GM21737 (cell line): ENCODE measurements around the gene OR7D2.
A peak's percentile ranks its signal among the peaks of the same experiment; 100 is the strongest.

Experiments used
- ATAC-seq: cut with Tn5 transposase; IDR thresholded peaks from one replicate; pipeline ENCODE4 v1.9.1; 2021; ENCODE audit warnings: mild to moderate bottlenecking, moderate library complexity; ENCODE audit not compliant: unreplicated experiment

OR7D2 gene

GRCh38 chr19:9178901-9179300, at the start of gene OR7D2:
Gene OR7D2, plus strand, starts transcription at chr19:9178979. Its CDS starts 6,803 bp downstream, at chr19:9185782.
- ATAC-seq: no peak

GRCh38 chr19:9130965-9131364, 47.8 kb upstream of the OR7D2 start:
- ATAC-seq: no peak

GRCh38 chr19:9132422-9132821, 46.4 kb upstream of the OR7D2 start:
- ATAC-seq: no peak

GRCh38 chr19:9139609-9140158, 39.1 kb upstream of the OR7D2 start:
- no peak for ATAC-seq

- peak; percentile 88 for ATAC-seq
Measured at GRCh38 chr19:9140159-9140874, 38.5 kb upstream of the OR7D2 start, which contains the start of gene ZNF317. Gene ZNF317, plus strand, starts transcription at chr19:9140397. Its CDS starts 15,620 bp downstream, at chr19:9156017.

- ATAC-seq: no peak
Measured at GRCh38 chr19:9144920-9145319, 33.9 kb upstream of the OR7D2 start.

- no peak for ATAC-seq
Measured at GRCh38 chr19:9146882-9147281, 31.9 kb upstream of the OR7D2 start.

GRCh38 chr19:9148697-9149096, 30.1 kb upstream of the OR7D2 start:
- ATAC-seq: no peak

- no peak for ATAC-seq
Measured at GRCh38 chr19:9149997-9150396, 28.8 kb upstream of the OR7D2 start.

- no peak for ATAC-seq
Measured at GRCh38 chr19:9150650-9151049, 28.1 kb upstream of the OR7D2 start.

GRCh38 chr19:9151367-9151766, 27.4 kb upstream of the OR7D2 start:
- ATAC-seq: no peak

GRCh38 chr19:9155591-9155990, 23.2 kb upstream of the OR7D2 start:
- no peak for ATAC-seq

- no peak for ATAC-seq
Measured at GRCh38 chr19:9156304-9156703, 22.5 kb upstream of the OR7D2 start.

GRCh38 chr19:9159891-9160290, 18.9 kb upstream of the OR7D2 start:
- ATAC-seq: no peak

GRCh38 chr19:9161427-9161826, 17.4 kb upstream of the OR7D2 start:
- ATAC-seq: no peak

GRCh38 chr19:9165261-9165660, 13.5 kb upstream of the OR7D2 start:
- no peak for ATAC-seq

- no peak for ATAC-seq
Measured at GRCh38 chr19:9166846-9167245, 11.9 kb upstream of the OR7D2 start.

GRCh38 chr19:9171393-9171991, 7.3 kb upstream of the OR7D2 start:
- ATAC-seq: no peak

GRCh38 chr19:9175326-9175725, 3.5 kb upstream of the OR7D2 start:
- ATAC-seq: no peak

GRCh38 chr19:9183000-9183399, 4.2 kb downstream of the OR7D2 start:
- no peak for ATAC-seq

- no peak for ATAC-seq
Measured at GRCh38 chr19:9187191-9187590, 8.4 kb downstream of the OR7D2 start.

GRCh38 chr19:9189535-9189934, 10.8 kb downstream of the OR7D2 start:
- ATAC-seq: no peak
